Esophagus squamous epithelium (tissue), 5 donors: ENCODE results near the gene MLLT3. TPM values are rescaled to one million over a fixed set of nuclear protein-coding genes. Genes with fewer than 3 reads are reported as not detected.

Experiments
- DNase-seq: peaks from one replicate; lab custom pipeline; 2025; lab: John Stamatoyannopoulos, UW
- H3K27ac ChIP-seq, 4 donors: fragments of 200-600 bp; sonication (generic); one replicate each; pipeline ENCODE4 v1.5.1; 2016 to 2019; ENCODE audit warnings: mild to moderate bottlenecking in 1 of 4
- H3K27me3 ChIP-seq, 4 donors: fragments of 200-600 bp; sonication (generic); 1 replicate in 3 of 4; 2 replicates in 1 of 4; pipeline versions ENCODE4 v1.5.1 to v1.6.0; 2017 to 2021; ENCODE audit warnings: antibody characterized with exemption in 1 of 4
- H3K36me3 ChIP-seq, 3 donors: fragments of 200-600 bp; sonication (generic); one replicate each; pipeline ENCODE4 v1.5.1; 2016 to 2019
- H3K4me1 ChIP-seq, 3 donors: fragments of 200-600 bp; sonication (generic); one replicate each; pipeline ENCODE4 v1.5.1; 2017 to 2019
- H3K4me3 ChIP-seq, 4 donors: fragments of 200-600 bp; sonication (generic); 1 replicate in 3 of 4; 2 replicates in 1 of 4; pipeline ENCODE4 v1.5.1; 2016 to 2019; ENCODE audit warnings: mild to moderate bottlenecking in 2 of 4, moderate library complexity in 1 of 4
- H3K9me3 ChIP-seq, 3 donors: fragments of 200-600 bp; sonication (generic); one replicate each; pipeline ENCODE4 v1.5.1; 2016 to 2019
- POLR2A ChIP-seq, 4 donors: fragments of 450-650 bp; IDR thresholded peaks; one replicate each; pipeline ENCODE4 v1.6.1; 2017; ENCODE audit warnings: antibody characterized with exemption in 4 of 4, mild to moderate bottlenecking in 4 of 4, moderate library complexity in 3 of 4
- WGBS, 2 donors: methylation state at CpG; one replicate each; pipeline ENCODE4 v1.1.5; 2018; 5-methylcytosine and 5-hydroxymethylcytosine counted together
- intact Hi-C: fragments of 100-400 bp; cut with DNase I; formaldehyde crosslinking; loops from one replicate; pipeline ENCODE4 v1.15.0; 2022
- total RNA-seq, 4 donors: library from RNA; depleted of rRNA; stranded (reverse); fragments of >200 nt; gene quantifications; one replicate each; pipeline ENCODE4 v1.1.0, GENCODE V29; 2016
- TF ChIP-seq, protein P1 (sequence below), 6 experiments: fragments of 450-650 bp in 4 of 6; fragments of 200-600 bp in 2 of 6; sonication (generic) in 2 of 6; IDR thresholded peaks; one replicate each; pipeline ENCODE4 v1.5.1; 2016 to 2019; ENCODE audit warnings: antibody characterized with exemption in 6 of 6, mild to moderate bottlenecking in 4 of 6, moderate library complexity in 4 of 6
- donor health status: DM: yes; HTN: yes; CAD: no.

The MLLT3 gene
- total RNA-seq, 4 donors from 2014 or later: 8.2 to 21.5 (median 8.6) TPM

DNA sequence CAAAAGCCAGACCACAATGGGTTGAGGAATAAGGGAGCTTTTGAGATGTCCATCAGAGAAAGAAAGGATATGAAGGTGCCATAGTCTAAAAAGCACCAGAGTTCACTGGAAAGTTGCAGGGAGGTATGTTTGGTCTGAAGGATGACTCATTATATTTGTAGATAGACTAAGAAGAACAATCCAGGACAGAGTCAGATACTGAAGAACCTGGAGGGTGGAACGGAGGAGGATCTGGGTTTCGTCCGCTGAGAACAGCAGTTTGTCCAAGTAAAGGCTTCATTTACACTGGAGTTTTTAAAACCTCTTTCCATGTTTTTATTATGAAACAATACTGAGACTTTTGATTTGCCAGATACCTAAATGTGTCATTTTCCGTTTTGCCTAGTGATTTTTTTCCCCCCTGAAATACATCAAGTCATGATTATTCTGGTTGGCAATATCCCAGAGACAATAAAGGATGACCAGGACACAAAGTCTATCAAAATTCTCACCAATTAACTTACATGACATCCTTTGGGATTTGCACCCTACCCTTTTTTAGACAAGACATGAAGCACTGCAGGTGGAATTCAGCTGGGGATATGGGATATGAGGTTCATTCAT lies 219.9 kb downstream of the MLLT3 start:
- H3K27ac ChIP-seq: no peak overlapping the region
- no peaks in the 10 kb centered on the region for H3K9me3 ChIP-seq
- H3K27me3 ChIP-seq: no peaks in the 10 kb centered on the region
- TF ChIP-seq, protein P1, sequence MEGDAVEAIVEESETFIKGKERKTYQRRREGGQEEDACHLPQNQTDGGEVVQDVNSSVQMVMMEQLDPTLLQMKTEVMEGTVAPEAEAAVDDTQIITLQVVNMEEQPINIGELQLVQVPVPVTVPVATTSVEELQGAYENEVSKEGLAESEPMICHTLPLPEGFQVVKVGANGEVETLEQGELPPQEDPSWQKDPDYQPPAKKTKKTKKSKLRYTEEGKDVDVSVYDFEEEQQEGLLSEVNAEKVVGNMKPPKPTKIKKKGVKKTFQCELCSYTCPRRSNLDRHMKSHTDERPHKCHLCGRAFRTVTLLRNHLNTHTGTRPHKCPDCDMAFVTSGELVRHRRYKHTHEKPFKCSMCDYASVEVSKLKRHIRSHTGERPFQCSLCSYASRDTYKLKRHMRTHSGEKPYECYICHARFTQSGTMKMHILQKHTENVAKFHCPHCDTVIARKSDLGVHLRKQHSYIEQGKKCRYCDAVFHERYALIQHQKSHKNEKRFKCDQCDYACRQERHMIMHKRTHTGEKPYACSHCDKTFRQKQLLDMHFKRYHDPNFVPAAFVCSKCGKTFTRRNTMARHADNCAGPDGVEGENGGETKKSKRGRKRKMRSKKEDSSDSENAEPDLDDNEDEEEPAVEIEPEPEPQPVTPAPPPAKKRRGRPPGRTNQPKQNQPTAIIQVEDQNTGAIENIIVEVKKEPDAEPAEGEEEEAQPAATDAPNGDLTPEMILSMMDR (IDR thresholded peaks at IDR 0.05): no peak
- no peak for TF ChIP-seq POLR2A (IDR thresholded peaks at IDR 0.05)
- no peak for DNase-seq
- WGBS, 2 donors: 79 to 92% methylated on average over 4 of the region's 4 CpGs
- no peaks in the 10 kb centered on the region for H3K4me1 ChIP-seq
- no peak overlapping the region for H3K4me3 ChIP-seq
- H3K36me3 ChIP-seq: no peaks in the 10 kb centered on the region
- intact Hi-C loops: no loop called here

DNA sequence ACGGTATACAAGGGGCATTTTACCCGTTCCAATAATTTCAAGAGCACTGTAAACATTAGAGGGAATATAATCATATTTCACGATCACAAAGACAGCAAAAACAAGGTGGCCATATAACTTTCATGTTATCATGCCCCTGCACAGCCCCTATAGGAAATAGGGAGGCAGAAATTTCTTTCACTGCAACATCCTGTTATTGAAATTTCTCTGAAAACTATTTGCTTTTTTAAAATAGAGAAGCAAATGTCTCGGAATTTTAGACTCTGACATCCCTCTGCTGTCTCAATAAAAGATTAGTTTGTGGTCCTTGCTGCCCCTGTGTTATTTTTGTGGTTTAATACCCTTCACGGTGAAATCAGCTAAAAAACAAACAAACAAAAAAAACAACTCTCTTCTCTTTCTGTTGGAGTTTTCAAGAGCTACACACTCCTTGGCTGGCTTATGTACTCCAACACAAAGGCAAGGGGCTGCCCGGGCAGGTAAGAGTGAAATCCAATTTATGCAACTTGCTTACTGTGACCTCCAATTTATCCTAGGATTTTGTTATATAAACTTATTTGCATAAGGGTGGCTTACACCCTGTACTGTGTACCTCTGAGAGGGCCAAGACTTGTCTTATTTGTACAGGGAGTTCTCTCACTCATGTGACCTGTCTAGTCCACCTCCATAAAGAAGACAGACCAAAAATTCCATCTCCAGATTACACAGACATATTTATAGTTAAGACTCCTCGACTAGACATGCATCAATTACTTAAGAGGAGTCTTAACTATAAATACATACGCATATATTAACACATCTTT lies 223.6 kb downstream of the MLLT3 start:
- TF ChIP-seq POLR2A (IDR thresholded peaks at IDR 0.05): no peak
- TF ChIP-seq, protein P1 (IDR thresholded peaks at IDR 0.05): no peak
- no peak for DNase-seq
- Histone ChIP-seq H3K4me1 (peaks cover 0 to 5% (median 0%) of the 10 kb centered on the region in 3 donors), H3K27me3 (no peaks in the 10 kb centered on the region), H3K4me3 (no peak overlapping the region), H3K36me3 (no peaks in the 10 kb centered on the region), H3K9me3 (no peaks in the 10 kb centered on the region), H3K27ac (no peak overlapping the region)
- 61 to 64% methylated on average over 8 of the region's 8 CpGs for WGBS, 2 donors
- intact Hi-C loops: no loop called here

DNA sequence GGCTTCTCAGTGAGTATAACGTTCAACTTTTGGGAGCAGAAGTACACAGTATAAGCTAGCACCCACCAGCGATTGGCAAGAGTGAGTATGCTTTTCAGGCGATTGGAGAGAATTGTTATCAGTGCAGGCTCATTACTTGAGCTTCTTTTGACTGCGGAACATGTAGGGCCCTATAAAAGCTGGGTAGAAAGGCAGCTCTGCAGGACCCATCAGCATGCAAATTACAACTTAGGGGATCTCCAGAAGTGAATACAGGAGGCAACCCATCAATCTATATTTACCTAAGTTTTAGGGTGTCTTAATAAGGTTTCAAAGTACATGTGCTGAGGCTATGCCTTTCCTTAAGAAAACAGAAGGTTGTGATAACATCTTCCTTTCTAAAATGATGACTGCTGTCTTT lies 225.0 kb downstream of the MLLT3 start:
- H3K36me3 ChIP-seq: no peaks in the 10 kb centered on the region
- H3K9me3 ChIP-seq: no peaks in the 10 kb centered on the region
- H3K27me3 ChIP-seq: no peaks in the 10 kb centered on the region
- TF ChIP-seq, protein P1 (IDR thresholded peaks at IDR 0.05): no peak
- TF ChIP-seq POLR2A (IDR thresholded peaks at IDR 0.05): no peak
- no peak overlapping the region for H3K4me3 ChIP-seq
- no peak overlapping the region for H3K27ac ChIP-seq
- no peak for DNase-seq
- intact Hi-C loops: no loop called here
- H3K4me1 ChIP-seq: peaks cover 0 to 5% (median 0%) of the 10 kb centered on the region in 3 donors
- 86 to 95% methylated on average over 4 of the region's 4 CpGs for WGBS, 2 donors

DNA sequence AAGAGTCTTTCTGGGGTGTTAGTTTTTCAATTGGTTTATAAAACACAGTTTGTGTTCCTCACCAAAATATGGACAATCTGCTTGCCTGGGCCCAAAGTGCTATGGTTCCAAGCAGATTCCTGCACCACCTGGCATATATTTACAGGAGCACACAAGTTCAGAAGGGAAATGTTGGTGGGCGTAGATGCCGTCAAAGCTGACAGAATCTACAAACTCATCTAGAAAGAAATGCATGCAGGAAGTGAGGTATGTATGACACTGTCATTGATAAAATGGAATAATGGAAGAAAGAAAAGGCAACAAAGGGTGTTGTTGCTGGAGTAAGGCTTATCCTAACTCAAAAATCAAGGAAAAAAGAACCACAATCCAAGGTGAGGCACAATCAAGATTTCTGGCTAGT lies 225.8 kb downstream of the MLLT3 start:
- Histone ChIP-seq H3K36me3 (no peaks in the 10 kb centered on the region), H3K9me3 (no peaks in the 10 kb centered on the region), H3K4me3 (no peak overlapping the region), H3K27me3 (no peaks in the 10 kb centered on the region), H3K4me1 (peaks cover 0 to 5% (median 0%) of the 10 kb centered on the region in 3 donors), H3K27ac (no peak overlapping the region)
- intact Hi-C loops: no loop called here
- no peak for DNase-seq
- 87 to 92% methylated on average over 2 of the region's 2 CpGs for WGBS, 2 donors
- TF ChIP-seq, protein P1 (IDR thresholded peaks at IDR 0.05): no peak
- TF ChIP-seq POLR2A (IDR thresholded peaks at IDR 0.05): no peak

DNA sequence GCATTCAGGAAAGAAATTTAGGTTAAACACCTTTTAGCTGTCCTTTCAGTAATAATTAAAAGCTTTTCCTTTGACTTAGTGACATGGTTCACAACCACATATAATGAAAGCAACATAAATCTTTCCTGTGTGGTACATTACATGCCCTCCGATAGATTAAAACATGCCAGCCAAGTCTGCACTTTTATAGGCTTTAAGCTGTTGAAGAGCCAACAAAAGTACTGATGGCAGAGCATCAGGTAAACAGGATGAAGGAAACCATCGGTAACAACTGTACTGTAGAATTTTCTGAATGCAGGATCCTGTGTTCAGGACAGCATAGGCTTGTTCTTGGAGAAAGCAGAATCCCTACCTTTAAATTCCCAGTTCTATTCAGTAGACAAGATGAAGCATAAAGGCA lies 226.6 kb downstream of the MLLT3 start:
- Histone ChIP-seq H3K4me3 (no peak overlapping the region), H3K27me3 (no peaks in the 10 kb centered on the region), H3K4me1 (peaks cover 0 to 5% (median 0%) of the 10 kb centered on the region in 3 donors), H3K27ac (no peak overlapping the region), H3K9me3 (no peaks in the 10 kb centered on the region), H3K36me3 (no peaks in the 10 kb centered on the region)
- WGBS, 2 donors: 26 to 47% methylated on average over 2 of the region's 2 CpGs
- TF ChIP-seq POLR2A (IDR thresholded peaks at IDR 0.05): no peak
- TF ChIP-seq, protein P1 (IDR thresholded peaks at IDR 0.05): no peak
- intact Hi-C loops: no loop called here
- no peak for DNase-seq
